Measurements from ENCODE around the gene OR6A2. TPM values are rescaled to one million over a fixed set of nuclear protein-coding genes. Genes with fewer than 3 reads are reported as not detected.

OR6A2 gene
- total and polyA plus RNA-seq, 2 experiments from 2014 or later = 0.20 TPM; not detected in 1

- H3K4me2 ChIP-seq = no peak overlapping the region
- no peak overlapping the region for H3K27ac ChIP-seq
- no peak for DNase-seq (ENCODE audit: low spot score)
- 70% methylated on average over 2 of the region's 2 CpGs for WGBS (ENCODE audit: low lambda C conversion rate, missing lambda C conversion rate)
- no peaks in the 10 kb centered on the region for H4K20me1 ChIP-seq (ENCODE audit: insufficient read depth, poor library complexity, severe bottlenecking)
- H3K79me2 ChIP-seq = no peaks in the 10 kb centered on the region
- no peaks in the 10 kb centered on the region for H3K36me3 ChIP-seq (replicated peaks; ENCODE audit: insufficient read depth, low read depth)
- no peaks in the 10 kb centered on the region for H3K9me2 ChIP-seq (replicated peaks; ENCODE audit: insufficient read depth)
- H3K4me1 ChIP-seq (ENCODE audit: insufficient read depth) = no peaks in the 10 kb centered on the region
- H3K4me3 ChIP-seq = no peak overlapping the region
- no peak overlapping the region for H2AFZ ChIP-seq
- H3K27me3 ChIP-seq = no peaks in the 10 kb centered on the region
- H3K9me3 ChIP-seq (ENCODE audit: low read depth) = no peaks in the 10 kb centered on the region
- TF ChIP-seq EZH2phosphoT487 (IDR thresholded peaks at IDR 0.05; ENCODE audit: low read depth, severe bottlenecking, unreplicated experiment) = no peak
- no peak for TF ChIP-seq CTCF (IDR thresholded peaks at IDR 0.05; ENCODE audit: poor library complexity)
- TF ChIP-seq EZH2 (IDR thresholded peaks at IDR 0.05; ENCODE audit: borderline replicate concordance) = no peak
Measured at GRCh38 chr11:6843670-6844069, 44.2 kb upstream of the OR6A2 start.

- TF ChIP-seq CTCF (IDR thresholded peaks at IDR 0.05; ENCODE audit: poor library complexity) = no peak
- TF ChIP-seq EZH2 (IDR thresholded peaks at IDR 0.05; ENCODE audit: borderline replicate concordance) = no peak
- no peak for TF ChIP-seq EZH2phosphoT487 (IDR thresholded peaks at IDR 0.05; ENCODE audit: low read depth, severe bottlenecking, unreplicated experiment)
- no peaks in the 10 kb centered on the region for H4K20me1 ChIP-seq (ENCODE audit: insufficient read depth, poor library complexity, severe bottlenecking)
Measured at GRCh38 chr11:6841694-6842093, 42.2 kb upstream of the OR6A2 start.

GRCh38 chr11:6834021-6834420 lies 34.5 kb upstream of the OR6A2 start:
- H3K4me2 ChIP-seq = no peak overlapping the region
- no peak overlapping the region for H2AFZ ChIP-seq
- no peaks in the 10 kb centered on the region for H3K4me1 ChIP-seq (ENCODE audit: insufficient read depth)
- H3K9me3 ChIP-seq (ENCODE audit: low read depth) = no peaks in the 10 kb centered on the region
- no peaks in the 10 kb centered on the region for H3K36me3 ChIP-seq (replicated peaks; ENCODE audit: insufficient read depth, low read depth)
- no peak overlapping the region for H3K4me3 ChIP-seq
- no peak for DNase-seq (ENCODE audit: low spot score)
- H3K27me3 ChIP-seq = no peaks in the 10 kb centered on the region
- no peak overlapping the region for H3K27ac ChIP-seq
- 89% methylated on average over 1 of the region's 1 CpG for WGBS (ENCODE audit: low lambda C conversion rate, missing lambda C conversion rate)
- H4K20me1 ChIP-seq (ENCODE audit: insufficient read depth, poor library complexity, severe bottlenecking) = no peaks in the 10 kb centered on the region
- H3K9me2 ChIP-seq (replicated peaks; ENCODE audit: insufficient read depth) = no peaks in the 10 kb centered on the region
- no peaks in the 10 kb centered on the region for H3K79me2 ChIP-seq
- no peak for TF ChIP-seq EZH2 (IDR thresholded peaks at IDR 0.05; ENCODE audit: borderline replicate concordance)
- no peak for TF ChIP-seq EZH2phosphoT487 (IDR thresholded peaks at IDR 0.05; ENCODE audit: low read depth, severe bottlenecking, unreplicated experiment)
- no peak for TF ChIP-seq CTCF (IDR thresholded peaks at IDR 0.05; ENCODE audit: poor library complexity)

More at GRCh38 chr11:6841694-6842093, 42.2 kb upstream of the OR6A2 start:
- Histone ChIP-seq H3K4me2 (no peak overlapping the region), H3K27ac (no peak overlapping the region), H3K79me2 (no peaks in the 10 kb centered on the region), H3K27me3 (no peaks in the 10 kb centered on the region), H3K9me3 (ENCODE audit: low read depth) (no peaks in the 10 kb centered on the region), H3K36me3 (replicated peaks; ENCODE audit: insufficient read depth, low read depth) (no peaks in the 10 kb centered on the region), H3K4me1 (ENCODE audit: insufficient read depth) (no peaks in the 10 kb centered on the region), H3K4me3 (no peak overlapping the region), H3K9me2 (replicated peaks; ENCODE audit: insufficient read depth) (no peaks in the 10 kb centered on the region), H2AFZ (no peak overlapping the region)
- no peak for DNase-seq (ENCODE audit: low spot score)

- no peak for DNase-seq (ENCODE audit: low spot score)
Measured at GRCh38 chr11:6833356-6833755, 33.9 kb upstream of the OR6A2 start.

More at GRCh38 chr11:6833356-6833755, 33.9 kb upstream of the OR6A2 start:
- no peaks in the 10 kb centered on the region for H3K27me3 ChIP-seq
- no peaks in the 10 kb centered on the region for H3K9me3 ChIP-seq (ENCODE audit: low read depth)
- no peak overlapping the region for H3K4me3 ChIP-seq
- no peaks in the 10 kb centered on the region for H4K20me1 ChIP-seq (ENCODE audit: insufficient read depth, poor library complexity, severe bottlenecking)
- H2AFZ ChIP-seq = no peak overlapping the region
- no peak overlapping the region for H3K4me2 ChIP-seq
- no peaks in the 10 kb centered on the region for H3K79me2 ChIP-seq
- H3K36me3 ChIP-seq (replicated peaks; ENCODE audit: insufficient read depth, low read depth) = no peaks in the 10 kb centered on the region
- H3K9me2 ChIP-seq (replicated peaks; ENCODE audit: insufficient read depth) = no peaks in the 10 kb centered on the region
- no peak overlapping the region for H3K27ac ChIP-seq
- H3K4me1 ChIP-seq (ENCODE audit: insufficient read depth) = no peaks in the 10 kb centered on the region
- TF ChIP-seq EZH2phosphoT487 (IDR thresholded peaks at IDR 0.05; ENCODE audit: low read depth, severe bottlenecking, unreplicated experiment) (no peak), EZH2 (IDR thresholded peaks at IDR 0.05; ENCODE audit: borderline replicate concordance) (no peak), CTCF (IDR thresholded peaks at IDR 0.05; ENCODE audit: poor library complexity) (no peak)
- WGBS (ENCODE audit: low lambda C conversion rate, missing lambda C conversion rate) = 83% methylated on average over 6 of the region's 6 CpGs
